ENCODE data around the gene F2.

The F2 gene

GRCh38 chr11:46762248-46762647 is 43.2 kb downstream of the F2 start:
- no peaks in the 10 kb centered on the region for H3K27me3 ChIP-seq (ENCODE audit: control insufficient read depth, insufficient read depth, low read length, poor library complexity, severe bottlenecking)
- H3K4me3 ChIP-seq (ENCODE audit: insufficient read depth, low read depth, low read length): no peak overlapping the region
- no peak overlapping the region for H3K27ac ChIP-seq (ENCODE audit: insufficient read depth, low read depth, low read length, poor library complexity, severe bottlenecking)
- H3K36me3 ChIP-seq (ENCODE audit: control insufficient read depth, insufficient read depth, low read length): peaks cover 69% of the 10 kb centered on the region
- H3K9me3 ChIP-seq (ENCODE audit: control insufficient read depth, low read length): no peaks in the 10 kb centered on the region
- no peaks in the 10 kb centered on the region for H3K4me1 ChIP-seq (ENCODE audit: control insufficient read depth, insufficient read depth, low read length)

DNA sequence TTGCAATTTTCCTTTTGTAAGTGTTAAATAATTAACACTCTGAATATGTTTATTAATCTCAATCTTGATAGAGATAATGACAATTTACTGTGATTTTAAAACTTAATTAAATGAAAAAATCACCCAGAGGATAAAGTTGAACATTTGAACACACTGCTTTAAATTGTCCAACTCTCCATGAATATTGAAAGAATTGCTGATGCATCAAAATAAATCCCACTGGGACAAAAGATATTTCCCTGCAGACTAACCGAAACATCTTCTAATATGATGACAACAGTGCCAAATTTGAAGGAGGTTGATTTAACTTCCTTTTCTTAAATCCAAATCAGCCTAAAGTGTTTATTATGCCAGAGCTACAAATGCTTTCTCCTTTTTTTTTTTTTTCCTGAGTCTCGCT is 47.6 kb downstream of the F2 start:
- WGBS, 2 experiments: 95 to 100% methylated on average over 2 of the region's 2 CpGs
- Histone ChIP-seq H3K9me3 (ENCODE audit: control insufficient read depth, low read length) (no peaks in the 10 kb centered on the region), H3K4me3 (ENCODE audit: insufficient read depth, low read depth, low read length) (no peak overlapping the region), H3K27me3 (ENCODE audit: control insufficient read depth, insufficient read depth, low read length, poor library complexity, severe bottlenecking) (no peaks in the 10 kb centered on the region), H3K36me3 (ENCODE audit: control insufficient read depth, insufficient read depth, low read length) (peaks cover 64% of the 10 kb centered on the region), H3K27ac (ENCODE audit: insufficient read depth, low read depth, low read length, poor library complexity, severe bottlenecking) (no peak overlapping the region), H3K4me1 (ENCODE audit: control insufficient read depth, insufficient read depth, low read length) (no peaks in the 10 kb centered on the region)

- H3K4me3 ChIP-seq (ENCODE audit: insufficient read depth, low read depth, low read length): no peak overlapping the region
- H3K36me3 ChIP-seq (ENCODE audit: control insufficient read depth, insufficient read depth, low read length): peaks cover 39% of the 10 kb centered on the region
- H3K9me3 ChIP-seq (ENCODE audit: control insufficient read depth, low read length): no peaks in the 10 kb centered on the region
- 96 to 98% methylated on average over 4 of the region's 4 CpGs for WGBS, 2 experiments
- no peaks in the 10 kb centered on the region for H3K27me3 ChIP-seq (ENCODE audit: control insufficient read depth, insufficient read depth, low read length, poor library complexity, severe bottlenecking)
- no peaks in the 10 kb centered on the region for H3K4me1 ChIP-seq (ENCODE audit: control insufficient read depth, insufficient read depth, low read length)
- no peak overlapping the region for H3K27ac ChIP-seq (ENCODE audit: insufficient read depth, low read depth, low read length, poor library complexity, severe bottlenecking)
These were observed 50.7 kb downstream of the F2 start for GRCh38 chr11:46769636-46770221.

- H3K4me3 ChIP-seq (ENCODE audit: insufficient read depth, low read depth, low read length): no peak overlapping the region
- WGBS, 2 experiments: 67 to 100% methylated on average over 1 of the region's 2 CpGs
- H3K27ac ChIP-seq (ENCODE audit: insufficient read depth, low read depth, low read length, poor library complexity, severe bottlenecking): no peak overlapping the region
- H3K9me3 ChIP-seq (ENCODE audit: control insufficient read depth, low read length): no peaks in the 10 kb centered on the region
- no peaks in the 10 kb centered on the region for H3K27me3 ChIP-seq (ENCODE audit: control insufficient read depth, insufficient read depth, low read length, poor library complexity, severe bottlenecking)
- H3K4me1 ChIP-seq (ENCODE audit: control insufficient read depth, insufficient read depth, low read length): no peaks in the 10 kb centered on the region
- H3K36me3 ChIP-seq (ENCODE audit: control insufficient read depth, insufficient read depth, low read length): peaks cover 46% of the 10 kb centered on the region
These were observed 57.9 kb downstream of the F2 start for GRCh38 chr11:46776878-46777277.

DNA sequence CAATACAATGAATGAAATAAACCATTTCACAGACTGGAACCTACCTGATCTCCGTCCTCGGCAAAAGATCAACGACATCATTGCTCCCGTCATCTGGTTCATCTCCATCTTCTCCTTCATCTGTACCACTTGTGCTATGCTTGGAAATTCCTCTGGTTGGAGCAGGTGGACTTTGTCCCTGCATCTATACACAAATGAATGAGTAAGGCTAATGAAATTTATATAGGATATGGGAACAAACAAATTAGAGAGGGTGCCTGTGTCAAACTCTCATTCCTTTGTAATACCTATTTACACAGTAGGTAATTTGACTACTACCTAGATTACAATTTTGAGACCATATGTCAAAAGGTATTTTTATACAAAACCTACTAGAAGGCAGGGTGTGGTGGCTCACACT is 59.4 kb downstream of the F2 start:
- Histone ChIP-seq H3K4me3 (ENCODE audit: insufficient read depth, low read depth, low read length) (no peak overlapping the region), H3K27ac (ENCODE audit: insufficient read depth, low read depth, low read length, poor library complexity, severe bottlenecking) (no peak overlapping the region), H3K9me3 (ENCODE audit: control insufficient read depth, low read length) (no peaks in the 10 kb centered on the region), H3K36me3 (ENCODE audit: control insufficient read depth, insufficient read depth, low read length) (peaks cover 57% of the 10 kb centered on the region), H3K27me3 (ENCODE audit: control insufficient read depth, insufficient read depth, low read length, poor library complexity, severe bottlenecking) (no peaks in the 10 kb centered on the region), H3K4me1 (ENCODE audit: control insufficient read depth, insufficient read depth, low read length) (no peaks in the 10 kb centered on the region)
- WGBS, 2 experiments: 96 to 97% methylated on average over 4 of the region's 4 CpGs

Data from ectodermal cell (in vitro differentiated cells).